ENCODE results near the gene MOV10L1.

DNA sequence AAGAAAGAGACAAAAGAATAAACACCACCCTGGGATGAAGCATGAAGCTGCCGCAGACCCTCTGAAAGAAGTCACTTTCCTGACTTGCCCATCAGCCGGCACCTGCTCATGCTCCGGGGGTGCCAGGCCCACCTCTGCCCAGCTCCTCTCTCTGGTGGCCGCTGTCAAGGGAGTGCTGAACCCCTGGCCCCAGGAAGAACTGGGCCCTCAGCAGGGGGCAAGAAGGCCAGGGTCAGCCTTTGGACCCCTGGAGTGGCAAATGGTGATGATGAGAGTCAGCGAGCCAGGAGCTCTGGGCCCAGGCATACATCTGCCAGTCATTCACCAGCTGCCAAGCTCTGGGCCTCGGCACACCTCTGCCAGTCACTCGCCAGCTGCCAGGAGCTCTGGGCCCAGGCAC lies 49.1 kb upstream of the MOV10L1 start:
- TF ChIP-seq, protein P1, sequence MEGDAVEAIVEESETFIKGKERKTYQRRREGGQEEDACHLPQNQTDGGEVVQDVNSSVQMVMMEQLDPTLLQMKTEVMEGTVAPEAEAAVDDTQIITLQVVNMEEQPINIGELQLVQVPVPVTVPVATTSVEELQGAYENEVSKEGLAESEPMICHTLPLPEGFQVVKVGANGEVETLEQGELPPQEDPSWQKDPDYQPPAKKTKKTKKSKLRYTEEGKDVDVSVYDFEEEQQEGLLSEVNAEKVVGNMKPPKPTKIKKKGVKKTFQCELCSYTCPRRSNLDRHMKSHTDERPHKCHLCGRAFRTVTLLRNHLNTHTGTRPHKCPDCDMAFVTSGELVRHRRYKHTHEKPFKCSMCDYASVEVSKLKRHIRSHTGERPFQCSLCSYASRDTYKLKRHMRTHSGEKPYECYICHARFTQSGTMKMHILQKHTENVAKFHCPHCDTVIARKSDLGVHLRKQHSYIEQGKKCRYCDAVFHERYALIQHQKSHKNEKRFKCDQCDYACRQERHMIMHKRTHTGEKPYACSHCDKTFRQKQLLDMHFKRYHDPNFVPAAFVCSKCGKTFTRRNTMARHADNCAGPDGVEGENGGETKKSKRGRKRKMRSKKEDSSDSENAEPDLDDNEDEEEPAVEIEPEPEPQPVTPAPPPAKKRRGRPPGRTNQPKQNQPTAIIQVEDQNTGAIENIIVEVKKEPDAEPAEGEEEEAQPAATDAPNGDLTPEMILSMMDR (conservative IDR thresholded peaks at IDR 0.05; ENCODE audit: low read length), result no peak
- TF ChIP-seq EZH2phosphoT487 (IDR thresholded peaks at IDR 0.05; ENCODE audit: borderline replicate concordance, low read depth, low read length), result no peak
